Neural crest cell (in vitro differentiated cells): ENCODE measurements around the gene HACE1. TPM values are rescaled to one million over a fixed set of nuclear protein-coding genes. Genes with fewer than 3 reads are reported as not detected.
"Not testable (repeated sequence)": the region's sequence is repeated elsewhere in the genome, so short reads cannot be mapped to it uniquely, and the experiment has no call there.

Source experiments
- DNase-seq: peaks from one replicate; pipeline ENCODE4 v3.0.0; 2021; ENCODE audit warnings: low read depth, mixed read lengths, low spot score
- H3K27ac Mint-ChIP-seq: one replicate; pipeline ENCODE4 v1.8.0; 2021; ENCODE audit warnings: mild to moderate bottlenecking, mixed read lengths; ENCODE audit not compliant: unreplicated experiment
- H3K27me3 Mint-ChIP-seq: 2 replicates; pipeline ENCODE4 v1.8.0; 2021; ENCODE audit warnings: low read depth, mild to moderate bottlenecking, mixed read lengths
- H3K36me3 Mint-ChIP-seq: 2 replicates; pipeline ENCODE4 v1.8.0; 2021; ENCODE audit warnings: low read depth, mild to moderate bottlenecking, mixed read lengths
- H3K4me1 Mint-ChIP-seq: 2 replicates; pipeline ENCODE4 v1.8.0; 2021; ENCODE audit warnings: mixed read lengths
- H3K4me3 Mint-ChIP-seq: one replicate; pipeline ENCODE4 v1.8.0; 2021; ENCODE audit warnings: mild to moderate bottlenecking, mixed read lengths
- H3K9me3 Mint-ChIP-seq: 2 replicates; pipeline ENCODE4 v1.8.0; 2021; ENCODE audit warnings: mixed read lengths
- total RNA-seq: library from RNA; stranded (reverse); gene quantifications from 2 replicates; pipeline ENCODE4 v1.2.1, GENCODE V29; 2021
- TF ChIP-seq, protein P1 (sequence below): fragments of 200-600 bp; sonication (generic); conservative IDR thresholded peaks from 2 replicates; pipeline ENCODE4 v1.5.0; 2021; ENCODE audit warnings: antibody characterized with exemption, mild to moderate bottlenecking

HACE1 gene
- total RNA-seq, 1 donor from 2014 or later, result 23.9 TPM

GRCh38 chr6:104837158-104837557 lies 22.6 kb downstream of the HACE1 start:
- no peak overlapping the region for H3K4me3 Mint-ChIP-seq
- no peak for DNase-seq
- peaks cover 5% of the 10 kb centered on the region for H3K4me1 Mint-ChIP-seq
- TF ChIP-seq, protein P1, sequence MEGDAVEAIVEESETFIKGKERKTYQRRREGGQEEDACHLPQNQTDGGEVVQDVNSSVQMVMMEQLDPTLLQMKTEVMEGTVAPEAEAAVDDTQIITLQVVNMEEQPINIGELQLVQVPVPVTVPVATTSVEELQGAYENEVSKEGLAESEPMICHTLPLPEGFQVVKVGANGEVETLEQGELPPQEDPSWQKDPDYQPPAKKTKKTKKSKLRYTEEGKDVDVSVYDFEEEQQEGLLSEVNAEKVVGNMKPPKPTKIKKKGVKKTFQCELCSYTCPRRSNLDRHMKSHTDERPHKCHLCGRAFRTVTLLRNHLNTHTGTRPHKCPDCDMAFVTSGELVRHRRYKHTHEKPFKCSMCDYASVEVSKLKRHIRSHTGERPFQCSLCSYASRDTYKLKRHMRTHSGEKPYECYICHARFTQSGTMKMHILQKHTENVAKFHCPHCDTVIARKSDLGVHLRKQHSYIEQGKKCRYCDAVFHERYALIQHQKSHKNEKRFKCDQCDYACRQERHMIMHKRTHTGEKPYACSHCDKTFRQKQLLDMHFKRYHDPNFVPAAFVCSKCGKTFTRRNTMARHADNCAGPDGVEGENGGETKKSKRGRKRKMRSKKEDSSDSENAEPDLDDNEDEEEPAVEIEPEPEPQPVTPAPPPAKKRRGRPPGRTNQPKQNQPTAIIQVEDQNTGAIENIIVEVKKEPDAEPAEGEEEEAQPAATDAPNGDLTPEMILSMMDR, result no peak
- no peak overlapping the region for H3K27ac Mint-ChIP-seq
- H3K27me3 Mint-ChIP-seq, result no peaks in the 10 kb centered on the region
- peaks cover 32% of the 10 kb centered on the region for H3K36me3 Mint-ChIP-seq
- peaks cover 4% of the 10 kb centered on the region for H3K9me3 Mint-ChIP-seq

GRCh38 chr6:104836479-104837020 lies 23.2 kb downstream of the HACE1 start:
- not testable (repeated sequence) for DNase-seq, H3K4me3 Mint-ChIP-seq, H3K4me1 Mint-ChIP-seq, H3K9me3 Mint-ChIP-seq, H3K27ac Mint-ChIP-seq, H3K27me3 Mint-ChIP-seq
- peaks cover 34% of the 10 kb centered on the region for H3K36me3 Mint-ChIP-seq

DNA sequence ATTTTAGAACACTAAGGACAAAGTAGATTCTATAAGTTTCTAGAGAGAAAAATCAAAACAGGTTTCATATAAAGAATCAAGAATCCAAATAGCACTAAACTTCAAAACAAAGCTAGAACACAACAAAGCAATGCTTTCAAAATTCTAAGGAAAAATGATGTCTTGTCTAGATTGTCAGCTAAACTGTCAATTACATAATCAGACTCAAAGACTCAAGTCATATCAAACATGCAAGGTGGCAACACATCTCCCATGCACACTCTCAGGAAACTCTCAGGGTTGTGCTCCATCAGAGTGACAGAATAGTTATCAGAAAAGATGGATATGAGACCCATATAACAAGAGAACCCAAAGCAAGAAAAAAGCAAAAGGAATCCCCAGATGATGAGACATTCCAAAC lies 23.9 kb downstream of the HACE1 start:
- Mint-ChIP-seq H3K4me3 (no peak overlapping the region), H3K36me3 (peaks cover 38% of the 10 kb centered on the region), H3K9me3 (peaks cover 4% of the 10 kb centered on the region), H3K4me1 (peaks cover 5% of the 10 kb centered on the region), H3K27ac (no peak overlapping the region), H3K27me3 (no peaks in the 10 kb centered on the region)
- no peak for DNase-seq
- TF ChIP-seq, protein P1, result no peak

GRCh38 chr6:104829183-104829958 lies 30.3 kb downstream of the HACE1 start:
- Mint-ChIP-seq H3K4me1 (no peaks in the 10 kb centered on the region), H3K27me3 (no peaks in the 10 kb centered on the region), H3K36me3 (peaks cover 23% of the 10 kb centered on the region), H3K9me3 (peaks cover 5% of the 10 kb centered on the region), H3K27ac (no peak overlapping the region), H3K4me3 (no peak overlapping the region)
- TF ChIP-seq, protein P1, result no peak
- no peak for DNase-seq

DNA sequence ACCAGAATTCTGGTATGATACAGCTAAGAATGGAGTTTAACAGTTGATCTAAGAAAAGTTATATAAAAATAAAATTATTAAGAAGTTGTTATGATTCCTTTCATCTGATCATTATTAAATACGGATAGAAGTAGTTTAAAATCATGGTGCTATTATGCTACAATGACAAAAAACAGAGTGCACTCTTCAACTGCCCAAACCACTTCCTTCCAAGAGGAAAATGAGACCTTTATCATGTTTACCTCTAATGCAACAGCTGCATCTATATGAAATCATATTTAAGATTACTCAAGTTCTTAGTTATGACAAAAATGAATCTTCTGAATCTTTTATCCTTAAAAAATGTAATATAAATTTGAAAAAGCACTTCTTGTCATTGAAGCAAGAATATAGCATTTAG lies 31.2 kb downstream of the HACE1 start:
- Mint-ChIP-seq H3K4me1 (no peaks in the 10 kb centered on the region), H3K27me3 (no peaks in the 10 kb centered on the region), H3K9me3 (peaks cover 5% of the 10 kb centered on the region), H3K27ac (no peak overlapping the region), H3K4me3 (no peak overlapping the region), H3K36me3 (peaks cover 31% of the 10 kb centered on the region)
- TF ChIP-seq, protein P1, result no peak
- DNase-seq, result no peak

DNA sequence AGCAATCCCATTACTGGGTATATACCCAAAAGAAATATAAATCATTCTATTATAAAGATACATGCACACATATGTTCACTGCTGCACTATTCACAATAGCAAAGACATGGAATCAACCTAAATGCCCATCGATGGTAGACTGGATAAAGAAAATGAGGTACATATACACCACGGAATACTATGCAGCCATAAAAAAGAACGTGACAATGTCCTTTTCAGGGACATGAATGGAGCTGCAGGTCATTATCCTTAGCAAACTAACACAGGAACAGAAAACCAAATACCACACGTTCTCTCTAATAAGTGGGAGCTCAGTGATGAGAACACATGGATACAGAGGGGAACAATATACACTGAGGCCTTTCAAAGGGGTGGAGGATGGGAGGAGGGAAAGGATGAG lies 38.9 kb downstream of the HACE1 start:
- not testable (repeated sequence) for H3K27me3 Mint-ChIP-seq, H3K4me3 Mint-ChIP-seq, DNase-seq, H3K27ac Mint-ChIP-seq, H3K4me1 Mint-ChIP-seq
- peaks cover 17% of the 10 kb centered on the region for H3K9me3 Mint-ChIP-seq
- H3K36me3 Mint-ChIP-seq, result peaks cover 40% of the 10 kb centered on the region
